Effector memory CD4-positive, alpha-beta T cell (primary cell): ENCODE data around the gene OR6B1.

Experiments used
- DNase-seq, 3 donors: peaks; one replicate each; pipeline ENCODE4 v3.0.0-alpha.2; 2020
- H3K27ac ChIP-seq: 2 replicates; pipeline ENCODE4 v1.7.0; 2013; ENCODE audit warnings: mild to moderate bottlenecking, low read length, moderate library complexity; ENCODE audit not compliant: insufficient read depth, poor library complexity, severe bottlenecking
- H3K27me3 ChIP-seq: replicated peaks from 2 replicates; pipeline ENCODE4 v1.7.0; 2013; ENCODE audit warnings: mild to moderate bottlenecking, low read length; ENCODE audit not compliant: insufficient read depth, control insufficient read depth, poor library complexity, severe bottlenecking
- H3K36me3 ChIP-seq: 2 replicates; pipeline ENCODE4 v1.7.0; 2013; ENCODE audit warnings: mild to moderate bottlenecking, low read length, moderate library complexity; ENCODE audit not compliant: control insufficient read depth, insufficient read depth
- H3K4me1 ChIP-seq: 2 replicates; pipeline ENCODE4 v1.7.0; 2013; ENCODE audit warnings: low read length, mild to moderate bottlenecking; ENCODE audit not compliant: control insufficient read depth, insufficient read depth, poor library complexity, severe bottlenecking
- H3K4me3 ChIP-seq: 2 replicates; pipeline ENCODE4 v1.7.0; 2013; ENCODE audit warnings: low read length, low read depth, mild to moderate bottlenecking; ENCODE audit not compliant: insufficient read depth, poor library complexity, severe bottlenecking
- H3K9me3 ChIP-seq: 2 replicates; pipeline ENCODE4 v1.7.0; 2013; ENCODE audit warnings: mild to moderate bottlenecking, low read length, moderate library complexity; ENCODE audit not compliant: control insufficient read depth
- total RNA-seq, 3 donors: gene quantifications; one replicate each; lab custom pipeline; 2026; lab: John Stamatoyannopoulos, UW

Gene OR6B1
- total RNA-seq, result 0 reads per million in 3 donors

- no peak within 1 kb of the TSS for H3K27ac ChIP-seq
- DNase-seq, result no peak
- no peaks in the 10 kb centered on the region for H3K4me1 ChIP-seq
- no peaks in the 10 kb centered on the region for H3K27me3 ChIP-seq
- H3K36me3 ChIP-seq, result no peaks in the 10 kb centered on the region
- H3K9me3 ChIP-seq, result no peaks in the 10 kb centered on the region
- H3K4me3 ChIP-seq, result no peak within 1 kb of the TSS
These were observed at the start of gene OR6B1 for GRCh38 chr7:144000020-144000419. Gene OR6B1, plus strand, starts transcription at chr7:144000320. Its CDS starts 3,677 bp downstream, at chr7:144003997.

GRCh38 chr7:143953421-143953820 lies 46.7 kb upstream of the OR6B1 start:
- Histone ChIP-seq H3K4me3 (no peak overlapping the region), H3K27ac (no peak overlapping the region), H3K9me3 (no peaks in the 10 kb centered on the region), H3K27me3 (no peaks in the 10 kb centered on the region), H3K36me3 (no peaks in the 10 kb centered on the region), H3K4me1 (no peaks in the 10 kb centered on the region)
- no peak for DNase-seq

- no peaks in the 10 kb centered on the region for H3K36me3 ChIP-seq
- no peaks in the 10 kb centered on the region for H3K9me3 ChIP-seq
- no peaks in the 10 kb centered on the region for H3K27me3 ChIP-seq
- DNase-seq, result no peak
- no peak overlapping the region for H3K27ac ChIP-seq
- no peak overlapping the region for H3K4me3 ChIP-seq
- H3K4me1 ChIP-seq, result no peaks in the 10 kb centered on the region
These were observed 46.0 kb upstream of the OR6B1 start for GRCh38 chr7:143954135-143954534.

- no peak within 1 kb of the TSS for H3K27ac ChIP-seq
- no peak within 1 kb of the TSS for H3K4me3 ChIP-seq
- H3K9me3 ChIP-seq, result no peaks in the 10 kb centered on the region
- no peak for DNase-seq
- no peaks in the 10 kb centered on the region for H3K4me1 ChIP-seq
- no peaks in the 10 kb centered on the region for H3K27me3 ChIP-seq
- H3K36me3 ChIP-seq, result no peaks in the 10 kb centered on the region
These were observed 45.6 kb upstream of the OR6B1 start, which contains the start of gene OR2F1 for GRCh38 chr7:143954544-143954943. Gene OR2F1, plus strand, starts transcription at chr7:143954844. Its CDS starts 5,127 bp downstream, at chr7:143959971.

GRCh38 chr7:143958781-143959180 lies 41.3 kb upstream of the OR6B1 start:
- no peak overlapping the region for H3K4me3 ChIP-seq
- no peaks in the 10 kb centered on the region for H3K9me3 ChIP-seq
- no peaks in the 10 kb centered on the region for H3K27me3 ChIP-seq
- H3K4me1 ChIP-seq, result no peaks in the 10 kb centered on the region
- H3K27ac ChIP-seq, result no peak overlapping the region
- DNase-seq, result no peak
- H3K36me3 ChIP-seq, result no peaks in the 10 kb centered on the region

GRCh38 chr7:143960813-143961610 lies 39.1 kb upstream of the OR6B1 start:
- H3K4me3 ChIP-seq, result no peak overlapping the region
- no peak for DNase-seq
- no peaks in the 10 kb centered on the region for H3K9me3 ChIP-seq
- H3K27ac ChIP-seq, result no peak overlapping the region
- H3K4me1 ChIP-seq, result no peaks in the 10 kb centered on the region
- no peaks in the 10 kb centered on the region for H3K27me3 ChIP-seq
- H3K36me3 ChIP-seq, result no peaks in the 10 kb centered on the region

- no peak overlapping the region for H3K27ac ChIP-seq
- no peaks in the 10 kb centered on the region for H3K4me1 ChIP-seq
- H3K9me3 ChIP-seq, result no peaks in the 10 kb centered on the region
- no peak overlapping the region for H3K4me3 ChIP-seq
- no peak for DNase-seq
- no peaks in the 10 kb centered on the region for H3K36me3 ChIP-seq
- no peaks in the 10 kb centered on the region for H3K27me3 ChIP-seq
These were observed 34.8 kb upstream of the OR6B1 start for GRCh38 chr7:143965280-143965679.

GRCh38 chr7:143967398-143967797 lies 32.7 kb upstream of the OR6B1 start:
- Histone ChIP-seq H3K4me1 (no peaks in the 10 kb centered on the region), H3K36me3 (no peaks in the 10 kb centered on the region), H3K9me3 (no peaks in the 10 kb centered on the region), H3K4me3 (no peak overlapping the region), H3K27ac (no peak overlapping the region), H3K27me3 (no peaks in the 10 kb centered on the region)
- no peak for DNase-seq

- H3K4me3 ChIP-seq, result no peak overlapping the region
- no peaks in the 10 kb centered on the region for H3K4me1 ChIP-seq
- no peaks in the 10 kb centered on the region for H3K9me3 ChIP-seq
- H3K36me3 ChIP-seq, result no peaks in the 10 kb centered on the region
- no peaks in the 10 kb centered on the region for H3K27me3 ChIP-seq
- DNase-seq, result no peak
- H3K27ac ChIP-seq, result no peak overlapping the region
These were observed 26.2 kb upstream of the OR6B1 start for GRCh38 chr7:143973870-143974416.

- no peaks in the 10 kb centered on the region for H3K36me3 ChIP-seq
- DNase-seq, result no peak
These were observed 25.7 kb upstream of the OR6B1 start for GRCh38 chr7:143974459-143974858.

More at GRCh38 chr7:143974459-143974858, 25.7 kb upstream of the OR6B1 start:
- H3K27me3 ChIP-seq, result no peaks in the 10 kb centered on the region
- no peaks in the 10 kb centered on the region for H3K4me1 ChIP-seq
- H3K27ac ChIP-seq, result no peak overlapping the region
- H3K9me3 ChIP-seq, result no peaks in the 10 kb centered on the region
- H3K4me3 ChIP-seq, result no peak overlapping the region
